SK-N-SH treated with all-trans-retinoic acid at 6 μM for 48 hours (cell line): ENCODE data around the gene NKPD1.

Experiments
- ATAC-seq: fragments of 200-7000 bp; cut with Tn5 transposase; 3 replicates; pipeline ENCODE4 v1.9.1; 2020; ENCODE audit warnings: mild to moderate bottlenecking, moderate library complexity
- ARNTL ChIP-seq: fragments of 450-650 bp; formaldehyde crosslinking; IDR thresholded peaks from 2 replicates; pipeline ENCODE4 v1.5.0; 2020; ENCODE audit warnings: low read depth, mild to moderate bottlenecking, moderate library complexity, borderline replicate concordance
- BACH2 ChIP-seq: fragments of 250-450 bp; sonication (Bioruptor Pico); IDR thresholded peaks from 2 replicates; pipeline ENCODE4 v1.9.0; 2021; ENCODE audit warnings: mild to moderate bottlenecking, borderline replicate concordance
- CSDC2 ChIP-seq: fragments of 250-450 bp; sonication (Bioruptor Pico); IDR thresholded peaks from 2 replicates; pipeline ENCODE4 v1.5.0; 2020; ENCODE audit warnings: mild to moderate bottlenecking, moderate library complexity
- ESRRG ChIP-seq: fragments of 250-450 bp; sonication (Bioruptor Pico); IDR thresholded peaks from 2 replicates; pipeline ENCODE4 v1.6.1; 2021; ENCODE audit warnings: mild to moderate bottlenecking
- GLIS3 ChIP-seq: fragments of 250-450 bp; sonication (Bioruptor Pico); IDR thresholded peaks from 2 replicates; pipeline ENCODE4 v1.5.0; 2020; ENCODE audit warnings: mild to moderate bottlenecking, moderate library complexity
- ISL1 ChIP-seq: fragments of 250-450 bp; sonication (Bioruptor Pico); IDR thresholded peaks from 2 replicates; pipeline ENCODE4 v2.1.2; 2022; ENCODE audit warnings: mild to moderate bottlenecking, moderate library complexity
- OSR1 ChIP-seq: fragments of 250-450 bp; sonication (Bioruptor Pico); IDR thresholded peaks from 2 replicates; pipeline ENCODE4 v1.8.0; 2022; ENCODE audit warnings: moderate library complexity, mild to moderate bottlenecking, inconsistent platforms
- RARB ChIP-seq: fragments of 250-450 bp; sonication (Bioruptor Pico); IDR thresholded peaks from 2 replicates; pipeline ENCODE4 v1.8.0; 2021; ENCODE audit warnings: mild to moderate bottlenecking, moderate library complexity
- SNAI2 ChIP-seq: fragments of 250-450 bp; sonication (Bioruptor Pico); IDR thresholded peaks from 2 replicates; pipeline ENCODE4 v1.5.0; 2020; ENCODE audit warnings: mild to moderate bottlenecking, moderate library complexity
- TCF4 ChIP-seq: fragments of 250-450 bp; sonication (Bioruptor Pico); IDR thresholded peaks from 2 replicates; pipeline ENCODE4 v1.8.0; 2021; ENCODE audit warnings: mild to moderate bottlenecking, moderate library complexity, borderline replicate concordance
- TOX ChIP-seq: fragments of 250-450 bp; sonication (Bioruptor Pico); IDR thresholded peaks from 2 replicates; pipeline ENCODE4 v1.8.0; 2021; ENCODE audit warnings: mild to moderate bottlenecking, moderate library complexity, borderline replicate concordance
- ZC3H10 ChIP-seq: fragments of 250-450 bp; sonication (Bioruptor Pico); IDR thresholded peaks from 2 replicates; pipeline ENCODE4 v1.5.1; 2021; ENCODE audit warnings: mild to moderate bottlenecking, moderate library complexity
- ZFP3 ChIP-seq: fragments of 250-450 bp; sonication (Bioruptor Pico); IDR thresholded peaks from 2 replicates; pipeline ENCODE4 v1.5.0; 2020; ENCODE audit warnings: mild to moderate bottlenecking, moderate library complexity
- ZFP30 ChIP-seq: fragments of 450-650 bp; formaldehyde crosslinking; IDR thresholded peaks from 2 replicates; pipeline ENCODE4 v1.5.0; 2022; ENCODE audit warnings: mild to moderate bottlenecking, moderate library complexity
- ZNF565 ChIP-seq: fragments of 450-650 bp; formaldehyde crosslinking; conservative IDR thresholded peaks from 2 replicates; pipeline ENCODE4 v1.5.0; 2020; ENCODE audit warnings: low read depth, mild to moderate bottlenecking, moderate library complexity
- ZNF70 ChIP-seq: fragments of 450-650 bp; formaldehyde crosslinking; IDR thresholded peaks from 2 replicates; pipeline ENCODE4 v1.5.0; 2020; ENCODE audit warnings: mild to moderate bottlenecking, moderate library complexity
- ZNF8 ChIP-seq: fragments of 450-650 bp; formaldehyde crosslinking; IDR thresholded peaks from 2 replicates; pipeline ENCODE4 v1.5.0; 2020; ENCODE audit warnings: mild to moderate bottlenecking, moderate library complexity
- TF ChIP-seq, protein P1 (sequence below): fragments of 250-450 bp; sonication (Bioruptor Pico); IDR thresholded peaks from 2 replicates; pipeline ENCODE4 v1.5.0; 2020; ENCODE audit warnings: mild to moderate bottlenecking, moderate library complexity
- TF ChIP-seq, protein P2 (sequence below): fragments of 250-450 bp; sonication (Bioruptor Pico); IDR thresholded peaks from 2 replicates; pipeline ENCODE4 v1.8.0; 2021; ENCODE audit warnings: low read depth, mild to moderate bottlenecking, moderate library complexity, borderline replicate concordance
- TF ChIP-seq, protein P3 (sequence below): fragments of 250-450 bp; sonication (Bioruptor Pico); IDR thresholded peaks from 2 replicates; pipeline ENCODE4 v1.8.0; 2020; ENCODE audit warnings: mild to moderate bottlenecking, moderate library complexity, borderline replicate concordance
- TF ChIP-seq, protein P4 (sequence below): fragments of 250-450 bp; sonication (Bioruptor Pico); IDR thresholded peaks from 2 replicates; pipeline ENCODE4 v1.5.1; 2021; ENCODE audit warnings: mild to moderate bottlenecking, moderate library complexity

NKPD1 gene

DNA sequence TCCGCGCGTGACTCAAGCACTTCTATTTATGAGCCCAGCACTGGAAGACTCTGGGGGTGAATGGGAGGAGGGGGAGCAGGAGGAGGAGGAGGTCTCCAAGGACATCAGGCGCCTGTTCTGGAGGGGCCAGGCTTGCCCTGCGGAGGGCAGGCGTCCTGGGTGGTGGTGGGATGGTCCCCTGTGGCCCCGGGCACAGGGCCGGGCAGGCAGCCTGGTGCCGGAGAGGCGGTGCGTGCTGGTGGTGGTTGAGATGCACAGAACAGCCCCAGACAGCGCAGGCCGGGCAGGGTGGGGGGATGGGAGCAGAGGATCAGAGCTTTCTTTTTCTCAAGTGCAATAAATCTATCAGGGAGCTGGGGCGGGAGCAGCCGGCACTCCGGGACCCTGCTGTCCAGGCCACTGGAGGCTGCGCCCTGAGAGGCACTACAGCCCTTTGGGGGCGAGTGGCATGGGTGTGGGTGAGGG, 14.0 kb downstream of the NKPD1 start (continued):
- TF ChIP-seq, protein P1, sequence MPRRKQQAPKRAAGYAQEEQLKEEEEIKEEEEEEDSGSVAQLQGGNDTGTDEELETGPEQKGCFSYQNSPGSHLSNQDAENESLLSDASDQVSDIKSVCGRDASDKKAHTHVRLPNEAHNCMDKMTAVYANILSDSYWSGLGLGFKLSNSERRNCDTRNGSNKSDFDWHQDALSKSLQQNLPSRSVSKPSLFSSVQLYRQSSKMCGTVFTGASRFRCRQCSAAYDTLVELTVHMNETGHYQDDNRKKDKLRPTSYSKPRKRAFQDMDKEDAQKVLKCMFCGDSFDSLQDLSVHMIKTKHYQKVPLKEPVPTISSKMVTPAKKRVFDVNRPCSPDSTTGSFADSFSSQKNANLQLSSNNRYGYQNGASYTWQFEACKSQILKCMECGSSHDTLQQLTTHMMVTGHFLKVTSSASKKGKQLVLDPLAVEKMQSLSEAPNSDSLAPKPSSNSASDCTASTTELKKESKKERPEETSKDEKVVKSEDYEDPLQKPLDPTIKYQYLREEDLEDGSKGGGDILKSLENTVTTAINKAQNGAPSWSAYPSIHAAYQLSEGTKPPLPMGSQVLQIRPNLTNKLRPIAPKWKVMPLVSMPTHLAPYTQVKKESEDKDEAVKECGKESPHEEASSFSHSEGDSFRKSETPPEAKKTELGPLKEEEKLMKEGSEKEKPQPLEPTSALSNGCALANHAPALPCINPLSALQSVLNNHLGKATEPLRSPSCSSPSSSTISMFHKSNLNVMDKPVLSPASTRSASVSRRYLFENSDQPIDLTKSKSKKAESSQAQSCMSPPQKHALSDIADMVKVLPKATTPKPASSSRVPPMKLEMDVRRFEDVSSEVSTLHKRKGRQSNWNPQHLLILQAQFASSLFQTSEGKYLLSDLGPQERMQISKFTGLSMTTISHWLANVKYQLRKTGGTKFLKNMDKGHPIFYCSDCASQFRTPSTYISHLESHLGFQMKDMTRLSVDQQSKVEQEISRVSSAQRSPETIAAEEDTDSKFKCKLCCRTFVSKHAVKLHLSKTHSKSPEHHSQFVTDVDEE (CRISPR knock-in tag), result no peak
- TF ChIP-seq RARB (CRISPR knock-in tag), result no peak

DNA sequence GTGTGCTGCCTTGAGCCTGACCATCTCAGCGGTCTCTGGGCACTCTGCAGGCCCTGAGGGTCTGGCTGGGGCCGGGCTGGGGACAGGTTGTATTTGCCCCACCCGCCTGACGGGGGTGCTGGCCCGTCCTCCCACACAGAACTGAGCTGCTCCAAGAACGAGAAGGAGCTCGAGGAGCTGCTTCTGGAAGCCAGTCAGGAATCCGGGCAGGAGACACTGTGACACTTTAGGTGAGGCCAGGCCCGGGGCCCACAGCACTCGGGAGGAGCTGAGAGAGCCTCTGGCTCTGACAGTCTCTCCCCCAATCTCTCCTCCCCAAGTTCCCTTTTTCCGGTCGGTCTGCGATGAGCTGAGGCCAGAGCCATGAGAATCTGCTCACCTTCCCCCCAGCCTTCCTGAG, 14.5 kb downstream of the NKPD1 start:
- TF ChIP-seq SNAI2, result no peak
- TF ChIP-seq, protein P2, sequence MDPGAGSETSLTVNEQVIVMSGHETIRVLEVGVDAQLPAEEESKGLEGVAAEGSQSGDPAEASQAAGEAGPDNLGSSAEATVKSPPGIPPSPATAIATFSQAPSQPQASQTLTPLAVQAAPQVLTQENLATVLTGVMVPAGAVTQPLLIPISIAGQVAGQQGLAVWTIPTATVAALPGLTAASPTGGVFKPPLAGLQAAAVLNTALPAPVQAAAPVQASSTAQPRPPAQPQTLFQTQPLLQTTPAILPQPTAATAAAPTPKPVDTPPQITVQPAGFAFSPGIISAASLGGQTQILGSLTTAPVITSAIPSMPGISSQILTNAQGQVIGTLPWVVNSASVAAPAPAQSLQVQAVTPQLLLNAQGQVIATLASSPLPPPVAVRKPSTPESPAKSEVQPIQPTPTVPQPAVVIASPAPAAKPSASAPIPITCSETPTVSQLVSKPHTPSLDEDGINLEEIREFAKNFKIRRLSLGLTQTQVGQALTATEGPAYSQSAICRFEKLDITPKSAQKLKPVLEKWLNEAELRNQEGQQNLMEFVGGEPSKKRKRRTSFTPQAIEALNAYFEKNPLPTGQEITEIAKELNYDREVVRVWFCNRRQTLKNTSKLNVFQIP, result no peak
- no peak for TF ChIP-seq ZC3H10 (CRISPR knock-in tag)
- no peak for TF ChIP-seq ZFP30 (CRISPR knock-in tag)
- no peak for TF ChIP-seq OSR1 (CRISPR knock-in tag)
- no peak for TF ChIP-seq ZNF8
- TF ChIP-seq TOX, result no peak
- no peak for TF ChIP-seq TCF4 (CRISPR knock-in tag)
- no peak for TF ChIP-seq ESRRG (CRISPR knock-in tag)
- TF ChIP-seq, protein P1 (CRISPR knock-in tag), result no peak
- TF ChIP-seq GLIS3 (CRISPR knock-in tag), result no peak
- ATAC-seq, result no peak

DNA sequence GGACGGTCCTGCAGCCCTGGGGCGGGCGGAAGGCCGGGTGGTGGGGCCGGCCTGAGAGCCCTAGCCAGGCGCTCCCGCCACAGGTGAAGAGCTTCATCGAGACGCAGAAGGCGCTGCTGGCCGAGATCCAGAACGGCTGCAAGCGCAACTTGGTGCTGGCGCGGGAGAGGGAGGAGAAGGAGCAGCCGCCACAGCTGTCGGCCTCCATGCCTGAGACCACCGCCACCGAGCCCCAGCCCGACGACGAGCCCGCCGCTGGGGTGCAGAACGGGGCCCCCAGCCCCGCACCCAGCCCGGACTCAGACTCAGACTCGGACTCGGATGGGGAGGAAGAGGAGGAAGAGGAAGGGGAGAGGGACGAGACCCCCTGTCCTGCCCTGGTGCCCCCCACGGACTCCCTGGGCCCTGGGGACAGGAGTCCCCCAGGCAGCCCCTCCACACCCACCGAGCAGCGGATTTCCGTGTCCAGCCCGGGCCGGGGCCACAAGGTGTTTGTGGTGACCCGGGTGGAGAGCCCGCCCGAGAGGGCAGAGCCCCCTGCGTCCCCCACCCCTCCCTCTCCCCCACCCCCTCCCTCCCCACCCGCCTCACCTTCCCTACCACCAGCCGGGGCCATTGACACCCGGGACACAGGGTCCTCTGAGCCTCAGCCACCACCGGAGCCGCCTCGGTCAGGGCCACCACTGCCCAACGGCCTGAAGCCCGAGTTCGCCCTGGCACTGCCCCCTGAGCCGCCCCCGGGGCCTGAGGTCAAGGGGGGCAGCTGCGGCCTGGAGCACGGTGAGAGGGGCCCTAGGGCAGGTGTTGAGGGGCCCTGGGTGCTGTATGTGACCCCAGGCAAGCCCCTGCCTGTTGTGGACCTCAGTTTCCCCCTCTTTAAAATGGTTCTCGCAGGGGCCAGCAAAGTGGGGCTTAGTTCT, 15.3 kb downstream of the NKPD1 start:
- TF ChIP-seq ZC3H10 (CRISPR knock-in tag), result no peak
- TF ChIP-seq, protein P3, sequence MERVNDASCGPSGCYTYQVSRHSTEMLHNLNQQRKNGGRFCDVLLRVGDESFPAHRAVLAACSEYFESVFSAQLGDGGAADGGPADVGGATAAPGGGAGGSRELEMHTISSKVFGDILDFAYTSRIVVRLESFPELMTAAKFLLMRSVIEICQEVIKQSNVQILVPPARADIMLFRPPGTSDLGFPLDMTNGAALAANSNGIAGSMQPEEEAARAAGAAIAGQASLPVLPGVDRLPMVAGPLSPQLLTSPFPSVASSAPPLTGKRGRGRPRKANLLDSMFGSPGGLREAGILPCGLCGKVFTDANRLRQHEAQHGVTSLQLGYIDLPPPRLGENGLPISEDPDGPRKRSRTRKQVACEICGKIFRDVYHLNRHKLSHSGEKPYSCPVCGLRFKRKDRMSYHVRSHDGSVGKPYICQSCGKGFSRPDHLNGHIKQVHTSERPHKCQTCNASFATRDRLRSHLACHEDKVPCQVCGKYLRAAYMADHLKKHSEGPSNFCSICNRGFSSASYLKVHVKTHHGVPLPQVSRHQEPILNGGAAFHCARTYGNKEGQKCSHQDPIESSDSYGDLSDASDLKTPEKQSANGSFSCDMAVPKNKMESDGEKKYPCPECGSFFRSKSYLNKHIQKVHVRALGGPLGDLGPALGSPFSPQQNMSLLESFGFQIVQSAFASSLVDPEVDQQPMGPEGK (CRISPR knock-in tag), result no peak
- no peak for TF ChIP-seq TCF4 (CRISPR knock-in tag)
- no peak for TF ChIP-seq RARB (CRISPR knock-in tag)
- TF ChIP-seq, protein P4, sequence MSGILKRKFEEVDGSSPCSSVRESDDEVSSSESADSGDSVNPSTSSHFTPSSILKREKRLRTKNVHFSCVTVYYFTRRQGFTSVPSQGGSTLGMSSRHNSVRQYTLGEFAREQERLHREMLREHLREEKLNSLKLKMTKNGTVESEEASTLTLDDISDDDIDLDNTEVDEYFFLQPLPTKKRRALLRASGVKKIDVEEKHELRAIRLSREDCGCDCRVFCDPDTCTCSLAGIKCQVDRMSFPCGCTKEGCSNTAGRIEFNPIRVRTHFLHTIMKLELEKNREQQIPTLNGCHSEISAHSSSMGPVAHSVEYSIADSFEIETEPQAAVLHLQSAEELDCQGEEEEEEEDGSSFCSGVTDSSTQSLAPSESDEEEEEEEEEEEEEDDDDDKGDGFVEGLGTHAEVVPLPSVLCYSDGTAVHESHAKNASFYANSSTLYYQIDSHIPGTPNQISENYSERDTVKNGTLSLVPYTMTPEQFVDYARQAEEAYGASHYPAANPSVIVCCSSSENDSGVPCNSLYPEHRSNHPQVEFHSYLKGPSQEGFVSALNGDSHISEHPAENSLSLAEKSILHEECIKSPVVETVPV (CRISPR knock-in tag), result no peak
- no peak for TF ChIP-seq ZNF565 (CRISPR knock-in tag)
- no peak for TF ChIP-seq CSDC2 (CRISPR knock-in tag)
- TF ChIP-seq OSR1 (CRISPR knock-in tag), result no peak
- TF ChIP-seq ARNTL, result no peak
- TF ChIP-seq SNAI2, result no peak
- no peak for TF ChIP-seq GLIS3 (CRISPR knock-in tag)
- no peak for TF ChIP-seq ISL1 (CRISPR knock-in tag)
- TF ChIP-seq BACH2 (CRISPR knock-in tag), result no peak
- TF ChIP-seq ZNF70 (CRISPR knock-in tag), result no peak
- no peak for TF ChIP-seq ZFP3 (CRISPR knock-in tag)
- no peak for TF ChIP-seq TOX
- no peak for TF ChIP-seq ESRRG (CRISPR knock-in tag)
- TF ChIP-seq, all 23 proteins: peak for 0
- ATAC-seq, result no peak
